KMS-11 (cell line): ENCODE data around the gene DDX20.
"Not testable (repeated sequence)": the region's sequence is repeated elsewhere in the genome, so short reads cannot be mapped to it uniquely, and the experiment has no call there.

Source experiments
- H2AFZ ChIP-seq: fragments of 200-600 bp; sonication (generic); 2 replicates; pipeline ENCODE4 v1.6.1; 2016; ENCODE audit warnings: antibody characterized with exemption, mixed run types, low read depth
- H3K27ac ChIP-seq: fragments of 200-600 bp; sonication (generic); 2 replicates; pipeline ENCODE4 v1.6.1; 2016; ENCODE audit warnings: mild to moderate bottlenecking, mixed run types
- H3K27me3 ChIP-seq: fragments of 200-600 bp; sonication (generic); 2 replicates; pipeline ENCODE4 v1.6.1; 2017; ENCODE audit warnings: mild to moderate bottlenecking, low read depth, mixed run types, moderate library complexity; ENCODE audit not compliant: insufficient read depth
- H3K36me3 ChIP-seq: fragments of 200-600 bp; sonication (generic); 2 replicates; pipeline ENCODE4 v1.6.1; 2017; ENCODE audit warnings: mild to moderate bottlenecking, mixed run types; ENCODE audit not compliant: insufficient read depth
- H3K4me1 ChIP-seq: fragments of 200-600 bp; sonication (generic); 2 replicates; pipeline ENCODE4 v1.6.1; 2016; ENCODE audit warnings: mild to moderate bottlenecking, low read depth, mixed run types; ENCODE audit not compliant: poor library complexity, severe bottlenecking
- H3K4me2 ChIP-seq: fragments of 200-600 bp; sonication (generic); 2 replicates; pipeline ENCODE4 v1.7.0; 2016; ENCODE audit warnings: mild to moderate bottlenecking, mixed run types
- H3K4me3 ChIP-seq: fragments of 200-600 bp; sonication (generic); IDR thresholded peaks from 2 replicates; pipeline ENCODE4 v1.6.1; 2017; ENCODE audit warnings: low read depth, low read length, mixed read lengths; ENCODE audit not compliant: insufficient read depth
- H3K79me2 ChIP-seq: fragments of 200-600 bp; sonication (generic); 2 replicates; pipeline ENCODE4 v1.6.1; 2016; ENCODE audit warnings: low read depth, mixed run types; ENCODE audit not compliant: insufficient read depth
- H3K9ac ChIP-seq: fragments of 200-600 bp; sonication (generic); 2 replicates; pipeline ENCODE4 v1.6.1; 2016; ENCODE audit warnings: mild to moderate bottlenecking, mixed run types
- H4K20me1 ChIP-seq: fragments of 200-600 bp; sonication (generic); 2 replicates; pipeline ENCODE4 v1.6.1; 2016; ENCODE audit warnings: mild to moderate bottlenecking, mixed run types; ENCODE audit not compliant: insufficient read depth
- CTCF ChIP-seq: fragments of 200-600 bp; sonication (generic); conservative IDR thresholded peaks from 2 replicates; pipeline ENCODE4 v1.6.1; 2017; ENCODE audit warnings: low read depth, mild to moderate bottlenecking, antibody characterized with exemption, low read length, moderate library complexity, mixed read lengths

Gene DDX20

GRCh38 chr1:111798580-111798979 is 42.9 kb downstream of the DDX20 start:
- Histone ChIP-seq H3K4me1 (no peaks in the 10 kb centered on the region), H3K4me2 (no peak overlapping the region), H2AFZ (no peak overlapping the region), H3K79me2 (no peaks in the 10 kb centered on the region), H4K20me1 (no peaks in the 10 kb centered on the region), H3K36me3 (no peaks in the 10 kb centered on the region), H3K27ac (no peak overlapping the region), H3K4me3 (no peak overlapping the region), H3K27me3 (no peaks in the 10 kb centered on the region), H3K9ac (no peak overlapping the region)
- TF ChIP-seq CTCF, result no peak

- not testable (repeated sequence) for H3K4me3 ChIP-seq, H2AFZ ChIP-seq
Observed at GRCh38 chr1:111799722-111800121, 44.0 kb downstream of the DDX20 start.

GRCh38 chr1:111801071-111801850 is 45.6 kb downstream of the DDX20 start:
- Histone ChIP-seq H3K4me1 (no peaks in the 10 kb centered on the region), H3K27me3 (no peaks in the 10 kb centered on the region)

More at GRCh38 chr1:111799722-111800121, 44.0 kb downstream of the DDX20 start:
- not testable (repeated sequence) for H3K36me3 ChIP-seq, H3K27ac ChIP-seq, H3K4me1 ChIP-seq, H3K4me2 ChIP-seq, H3K9ac ChIP-seq, H3K27me3 ChIP-seq, H4K20me1 ChIP-seq, H3K79me2 ChIP-seq

GRCh38 chr1:111802110-111802509 is 46.4 kb downstream of the DDX20 start:
- Histone ChIP-seq H3K79me2 (no peaks in the 10 kb centered on the region), H3K9ac (no peak overlapping the region), H3K4me1 (no peaks in the 10 kb centered on the region), H3K4me3 (no peak overlapping the region), H3K27ac (no peak overlapping the region), H2AFZ (no peak overlapping the region), H3K36me3 (no peaks in the 10 kb centered on the region), H4K20me1 (no peaks in the 10 kb centered on the region), H3K4me2 (no peak overlapping the region), H3K27me3 (no peaks in the 10 kb centered on the region)
- no peak for TF ChIP-seq CTCF

More at GRCh38 chr1:111801071-111801850, 45.6 kb downstream of the DDX20 start:
- Histone ChIP-seq H3K36me3 (no peaks in the 10 kb centered on the region), H3K4me2 (no peak overlapping the region), H3K27ac (no peak overlapping the region), H3K9ac (no peak overlapping the region), H3K79me2 (no peaks in the 10 kb centered on the region), H2AFZ (no peak overlapping the region), H3K4me3 (no peak overlapping the region), H4K20me1 (no peaks in the 10 kb centered on the region)
- TF ChIP-seq CTCF, result no peak

- H3K79me2 ChIP-seq, result no peaks in the 10 kb centered on the region
- H3K4me1 ChIP-seq, result no peaks in the 10 kb centered on the region
- H2AFZ ChIP-seq, result no peak overlapping the region
- H3K4me3 ChIP-seq, result no peak overlapping the region
- H4K20me1 ChIP-seq, result no peaks in the 10 kb centered on the region
- no peak overlapping the region for H3K4me2 ChIP-seq
- H3K9ac ChIP-seq, result no peak overlapping the region
- no peak for TF ChIP-seq CTCF
- H3K27ac ChIP-seq, result no peak overlapping the region
- H3K27me3 ChIP-seq, result no peaks in the 10 kb centered on the region
- no peaks in the 10 kb centered on the region for H3K36me3 ChIP-seq
Observed at GRCh38 chr1:111802984-111803383, 47.3 kb downstream of the DDX20 start.
